WI38 (cell line): ENCODE measurements around the gene EIF2A.

Source experiments
- H3K4me3 ChIP-seq: 2 replicates; pipeline ENCODE4 v1.5.1; 2011; ENCODE audit warnings: low read depth, mild to moderate bottlenecking, control low read depth, low read length
- CTCF ChIP-seq: IDR thresholded peaks from 2 replicates; pipeline ENCODE4 v1.5.1; 2012; ENCODE audit warnings: low read depth, mild to moderate bottlenecking, control low read depth, low read length

Gene EIF2A

DNA sequence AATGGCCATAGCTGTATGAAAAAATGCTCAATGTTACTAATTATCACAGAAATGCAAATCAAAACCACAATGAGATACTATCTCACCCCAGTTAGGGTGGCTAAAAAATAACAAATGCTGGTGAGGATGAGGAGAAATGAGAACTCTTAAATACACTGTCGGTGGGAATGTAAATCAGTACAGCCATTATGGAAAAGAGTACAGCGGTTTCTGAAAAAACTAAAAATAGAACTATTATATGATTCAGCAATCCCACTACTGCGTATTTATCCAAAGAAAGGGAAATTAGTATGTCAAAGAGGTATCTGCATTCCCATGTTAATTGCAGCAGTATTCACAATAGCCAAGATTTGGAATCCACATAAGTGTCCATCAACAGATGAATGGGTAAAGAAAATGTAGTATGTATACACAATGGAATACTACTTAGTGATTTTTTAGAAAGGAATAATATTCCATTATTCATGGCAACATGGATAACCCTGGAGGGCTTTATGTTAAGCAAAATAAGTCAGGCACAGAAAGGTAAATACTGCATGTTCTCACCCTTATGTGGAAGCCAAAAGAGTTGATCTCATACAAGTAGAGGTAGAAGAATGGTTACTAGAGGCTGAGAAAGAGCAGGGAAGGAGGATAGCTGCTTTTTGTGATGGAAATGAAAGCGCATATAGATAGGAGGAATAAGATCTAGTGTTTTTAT lies 35.3 kb upstream of the EIF2A start:
- H3K4me3 ChIP-seq = no peak overlapping the region
- no peak for TF ChIP-seq CTCF

DNA sequence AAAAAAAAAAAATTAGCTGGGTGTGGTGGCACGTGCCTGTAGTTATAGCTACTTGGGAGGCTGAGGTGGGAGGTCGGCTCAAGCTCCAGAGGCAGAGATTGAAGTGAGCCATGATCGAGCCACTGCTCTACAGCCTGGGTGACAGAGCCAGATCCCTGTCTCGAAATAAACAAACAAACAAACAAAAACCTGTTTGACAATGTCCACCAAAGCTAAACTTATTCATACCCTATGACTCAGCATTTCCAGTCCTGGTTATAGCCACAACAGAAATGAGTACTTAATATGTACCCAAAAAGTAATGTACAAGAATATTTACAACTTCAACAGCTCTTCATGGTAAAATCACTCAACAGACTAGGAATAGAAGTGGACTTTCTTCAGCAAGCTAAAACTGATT lies 31.4 kb upstream of the EIF2A start:
- no peak for TF ChIP-seq CTCF
- no peak overlapping the region for H3K4me3 ChIP-seq

DNA sequence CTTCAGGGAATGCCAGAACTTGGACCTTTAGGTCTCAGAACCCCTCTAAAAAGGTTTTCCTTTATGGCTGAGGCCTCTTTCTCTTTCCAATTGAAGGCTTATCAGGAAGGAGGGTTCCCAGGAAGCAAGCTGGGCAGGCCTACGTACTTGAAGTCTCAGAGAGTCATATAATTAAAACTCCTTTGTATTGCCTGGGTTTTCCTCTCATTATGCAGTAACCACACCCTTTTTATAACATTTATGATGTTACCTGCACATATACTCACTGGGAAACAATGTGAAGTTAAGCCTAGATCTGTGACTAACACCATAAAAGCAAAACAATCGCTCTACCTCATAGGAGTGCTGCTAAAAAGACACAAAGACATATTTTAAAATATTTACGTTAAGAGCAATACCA lies 27.6 kb upstream of the EIF2A start:
- no peak overlapping the region for H3K4me3 ChIP-seq

DNA sequence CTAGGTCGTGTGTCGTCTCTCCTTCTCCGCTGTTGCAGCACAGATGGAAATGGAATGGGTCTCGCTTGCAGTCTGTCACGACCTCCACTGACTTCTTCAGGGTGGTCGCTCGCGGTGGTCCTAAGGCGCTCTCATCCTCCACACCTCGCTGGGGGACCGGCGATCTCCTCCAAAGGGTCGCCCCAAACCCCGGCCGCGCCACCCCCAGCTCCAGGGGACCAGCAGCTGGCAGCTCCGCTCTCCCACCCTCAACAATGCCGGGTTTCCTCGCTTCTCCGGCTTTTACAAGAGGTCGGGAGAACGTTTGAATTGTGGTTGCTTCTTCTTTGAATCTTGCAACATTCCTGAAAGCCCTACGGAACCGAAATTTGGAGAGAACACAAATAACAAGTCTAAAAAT lies 26.2 kb upstream of the EIF2A start:
- TF ChIP-seq CTCF = no peak
- no peak overlapping the region for H3K4me3 ChIP-seq

More for the DNA sequence above, 27.6 kb upstream of the EIF2A start:
- TF ChIP-seq CTCF = no peak

GRCh38 chr3:150521463-150521862 lies 25.1 kb upstream of the EIF2A start:
- H3K4me3 ChIP-seq = no peak overlapping the region
- no peak for TF ChIP-seq CTCF

DNA sequence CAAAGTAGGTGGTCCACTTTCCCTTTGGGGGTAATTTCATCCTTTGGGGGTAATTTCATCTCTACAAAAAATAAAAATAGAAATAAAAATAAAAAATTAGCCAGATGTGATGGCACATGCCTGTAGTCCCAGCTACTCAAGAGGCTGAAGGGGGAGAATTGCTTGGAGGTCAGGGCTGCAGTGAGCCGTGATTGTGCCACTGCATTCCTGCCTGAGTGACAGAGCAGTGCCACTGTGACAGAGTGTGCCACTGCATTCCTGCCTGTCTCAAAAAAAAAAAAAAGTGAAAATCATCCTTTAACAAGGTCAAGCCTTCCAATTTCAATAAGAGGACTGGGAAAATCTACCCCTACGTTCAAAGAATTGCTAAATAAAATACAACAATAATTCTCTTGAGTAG lies 23.0 kb upstream of the EIF2A start:
- no peak for TF ChIP-seq CTCF
- H3K4me3 ChIP-seq = no peak overlapping the region

DNA sequence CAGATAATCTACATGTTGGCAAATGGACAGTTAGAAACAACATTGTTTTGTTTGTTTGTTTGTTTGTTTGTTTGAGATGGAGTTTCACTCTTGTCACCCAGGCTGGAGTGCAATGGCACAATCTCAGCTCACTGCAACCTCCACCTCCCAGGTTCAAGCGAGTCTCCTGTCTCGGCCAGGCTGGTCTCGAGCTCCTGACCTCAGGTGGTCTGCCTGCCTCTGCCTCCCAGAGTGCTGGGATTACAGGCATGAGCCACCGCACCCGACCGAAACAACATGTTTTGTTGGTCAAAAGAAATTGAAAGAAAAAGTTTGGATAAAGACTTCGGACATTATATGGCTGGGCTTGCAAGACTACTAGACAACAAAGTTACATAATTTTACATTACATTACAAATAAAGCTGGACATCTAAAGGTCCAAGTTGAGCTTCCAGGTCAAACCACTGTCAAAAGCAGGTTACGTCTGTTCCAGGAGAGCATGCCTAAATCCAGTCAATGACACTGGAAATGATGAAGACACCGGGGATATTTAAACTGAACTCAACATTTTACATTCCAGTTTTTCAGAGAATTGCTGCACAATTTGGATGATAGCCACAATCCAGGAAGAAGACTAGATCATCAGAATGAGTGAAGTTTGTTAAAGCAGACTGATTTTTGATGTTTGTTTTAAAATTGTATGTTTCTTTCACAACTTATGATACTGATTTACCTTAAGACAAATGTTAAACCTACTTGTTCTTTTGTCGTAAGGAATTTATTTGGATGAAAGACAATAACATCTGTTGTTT lies 18.9 kb upstream of the EIF2A start:
- TF ChIP-seq CTCF = no peak
- no peak overlapping the region for H3K4me3 ChIP-seq
